B cell (primary cell): ENCODE results near the gene ATP6V1G2. TPM values are rescaled to one million over a fixed set of nuclear protein-coding genes. Genes with fewer than 3 reads are reported as not detected.

Experiments
- ATAC-seq: fragments of 200-7000 bp; cut with Tn5 transposase; one replicate; pipeline ENCODE4 v1.10.0; 2021; ENCODE audit warnings: low read depth, mild to moderate bottlenecking, moderate number of reproducible peaks, moderate library complexity
- CTCF ChIA-PET: fragments of 350-600 bp; sonication (Branson Sonifier 250); formaldehyde crosslinking; loops from one replicate; lab custom pipeline; 2021; ENCODE audit warnings: antibody characterized with exemption, inconsistent platforms; lab: Charles Lee
- POLR2A ChIA-PET: fragments of 350-600 bp; sonication (Branson Sonifier 250); formaldehyde crosslinking; loops from one replicate; lab custom pipeline; 2021; ENCODE audit warnings: antibody characterized with exemption; lab: Charles Lee
- DNase-seq: peaks from one replicate; pipeline ENCODE4 v3.0.0; 2013
- H2AFZ ChIP-seq: 2 replicates; pipeline ENCODE4 v1.6.1; 2012; ENCODE audit warnings: mild to moderate bottlenecking, low read depth, low read length; ENCODE audit not compliant: insufficient read depth, poor library complexity, severe bottlenecking
- H3K27ac ChIP-seq, 2 donors: 1 replicate in 1 of 2; 2 replicates in 1 of 2; pipeline ENCODE4 v1.5.1; 2012 to 2013; ENCODE audit warnings: low read length in 2 of 2, mild to moderate bottlenecking in 2 of 2, moderate library complexity in 1 of 2
- H3K27me3 ChIP-seq, 4 experiments: fragments of 200-600 bp in 1 of 4; sonication (generic) in 1 of 4; replicated peaks in 1 of 4; 1 replicate in 2 of 4; 2 replicates in 2 of 4; pipeline versions ENCODE4 v1.6.1 to v1.7.0; 2013 to 2016; ENCODE audit warnings: low read length in 3 of 4, mild to moderate bottlenecking in 2 of 4, mixed read lengths in 1 of 4, moderate library complexity in 1 of 4; ENCODE audit not compliant: insufficient read depth in 4 of 4, control insufficient read depth in 3 of 4; ENCODE audit errors: control extremely low read depth in 1 of 4
- H3K36me3 ChIP-seq, 2 experiments: replicated peaks in 1 of 2; 1 replicate in 1 of 2; 2 replicates in 1 of 2; pipeline versions ENCODE4 v1.6.1 to v1.7.1; 2013; ENCODE audit warnings: low read length in 1 of 2; ENCODE audit not compliant: insufficient read depth in 2 of 2, control insufficient read depth in 1 of 2; ENCODE audit errors: control extremely low read depth in 1 of 2, extremely low read depth in 1 of 2
- H3K4me1 ChIP-seq, 2 donors: fragments of 200-600 bp in 1 of 2; sonication (generic) in 1 of 2; 1 replicate in 1 of 2; 2 replicates in 1 of 2; pipeline versions ENCODE4 v1.5.1 to v1.6.1; 2013 to 2017; ENCODE audit warnings: low read length in 2 of 2; ENCODE audit not compliant: control insufficient read depth in 2 of 2, insufficient read depth in 2 of 2
- H3K4me2 ChIP-seq: replicated peaks from 2 replicates; pipeline ENCODE3; 2012; ENCODE audit warnings: mild to moderate bottlenecking, low read depth, low read length; ENCODE audit not compliant: poor library complexity, severe bottlenecking
- H3K4me3 ChIP-seq, 5 experiments: fragments of 200-600 bp in 1 of 5; sonication (generic) in 1 of 5; 1 replicate in 3 of 5; 2 replicates in 2 of 5; pipeline versions ENCODE4 v1.5.1 to v1.7.0; 2011 to 2016; ENCODE audit warnings: low read length in 4 of 5, mild to moderate bottlenecking in 4 of 5, low read depth in 2 of 5, control low read depth in 1 of 5, moderate library complexity in 1 of 5; ENCODE audit not compliant: insufficient read depth in 1 of 5; ENCODE audit errors: control extremely low read depth in 1 of 5, extremely low read depth in 1 of 5
- H3K79me2 ChIP-seq: fragments of 200-600 bp; sonication (generic); one replicate; pipeline ENCODE4 v1.6.0; 2016; ENCODE audit warnings: low read length; ENCODE audit not compliant: control insufficient read depth, insufficient read depth
- H3K9ac ChIP-seq: fragments of 200-600 bp; sonication (generic); 2 replicates; pipeline ENCODE4 v1.6.1; 2017; ENCODE audit warnings: mild to moderate bottlenecking, low read length, moderate library complexity
- H3K9me3 ChIP-seq, 3 donors: one replicate each; pipeline versions ENCODE4 v1.6.1 to v1.7.1; 2013; ENCODE audit warnings: low read length in 2 of 3; ENCODE audit not compliant: control insufficient read depth in 2 of 3, insufficient read depth in 1 of 3; ENCODE audit errors: control extremely low read depth in 1 of 3
- H4K20me1 ChIP-seq: 2 replicates; pipeline ENCODE4 v1.6.0; 2012; ENCODE audit warnings: mild to moderate bottlenecking, low read length; ENCODE audit not compliant: insufficient read depth, control insufficient read depth, poor library complexity, severe bottlenecking
- H3K27ac Mint-ChIP-seq: one replicate; pipeline ENCODE4 v1.8.0; 2021; ENCODE audit warnings: mixed read lengths
- H3K27me3 Mint-ChIP-seq: one replicate; pipeline ENCODE4 v1.8.0; 2021; ENCODE audit warnings: mixed read lengths
- H3K4me1 Mint-ChIP-seq: one replicate; pipeline ENCODE4 v1.8.0; 2021; ENCODE audit warnings: mixed read lengths
- H3K4me3 Mint-ChIP-seq: one replicate; pipeline ENCODE4 v1.8.0; 2021; ENCODE audit warnings: mixed read lengths
- H3K9me3 Mint-ChIP-seq: one replicate; pipeline ENCODE4 v1.8.0; 2022; ENCODE audit warnings: mixed read lengths; ENCODE audit not compliant: insufficient read depth
- CTCF ChIP-seq: fragments of 200-600 bp; IDR thresholded peaks from one replicate; pipeline ENCODE4 v1.8.0; 2022; ENCODE audit warnings: antibody characterized with exemption, mild to moderate bottlenecking
- EZH2 ChIP-seq: IDR thresholded peaks from 2 replicates; pipeline ENCODE4 v1.6.1; 2012; ENCODE audit warnings: borderline replicate concordance, low read depth, mild to moderate bottlenecking, moderate library complexity, low read length; ENCODE audit not compliant: insufficient read depth, poor library complexity, severe bottlenecking
- WGBS: methylation state at CpG from one replicate; pipeline ENCODE4 v1.1.5; 2013; ENCODE audit warnings: missing lambda C conversion rate; ENCODE audit not compliant: insufficient coverage; 5-methylcytosine and 5-hydroxymethylcytosine counted together
- intact Hi-C: fragments of 100-400 bp; cut with micrococcal nuclease; formaldehyde crosslinking; loops from one replicate; pipeline ENCODE4 v1.10.0; 2022
- polyA plus RNA-seq: library from polyadenylated mRNA; depleted of rRNA; stranded (reverse); fragments of >200 nt; gene quantifications from 2 replicates; pipeline ENCODE4 v1.2.3, GENCODE V29; 2012
- total RNA-seq, 2 donors: library from RNA; stranded (reverse); fragments of 120-200 nt in 1 of 2; gene quantifications; 1 replicate in 1 of 2; 2 replicates in 1 of 2; pipeline versions ENCODE4 v1.2.3 to v1.2.4, GENCODE V29; 2013 to 2022

Gene ATP6V1G2
- total and polyA plus RNA-seq, 2 donors (not counting 1 experiment from before 2014, with no cell fraction given), result 3.3 to 4.5 TPM

GRCh38 chr6:31541658-31542521 is 4.5 kb downstream of the ATP6V1G2 start, which contains the start of gene DDX39B:
TSS of gene DDX39B (minus strand) at chr6:31542003. CDS start at chr6:31540532, 1,471 bp downstream.
- POLR2A ChIA-PET, result interaction anchor here (0.6 to 2.8 kb wide), 22 partner anchors 9 to 1994 kb away, joined by 3 to 34 read pairs (median 4); partner anchors contain the start of genes BAG6, DXO, GPANK1 and LTB
- peak within 1 kb of the TSS; percentile 93 for H3K27ac Mint-ChIP-seq
- peaks cover 50% of the 10 kb centered on the region for H3K4me1 Mint-ChIP-seq
- H3K79me2 ChIP-seq, result peaks cover 43% of the 10 kb centered on the region
- H3K36me3 ChIP-seq, result peaks cover 0 to 37% of the 10 kb centered on the region in 2 experiments
- H3K27ac ChIP-seq, result peak within 1 kb of the TSS; percentile 97 to 99
- no peaks in the 10 kb centered on the region for H3K27me3 Mint-ChIP-seq
- TF ChIP-seq CTCF (no peak), EZH2 (no peak)
- H3K9me3 ChIP-seq, result no peaks in the 10 kb centered on the region
- no peaks in the 10 kb centered on the region for H3K27me3 ChIP-seq
- H4K20me1 ChIP-seq, result peaks cover 35% of the 10 kb centered on the region
- H3K4me2 ChIP-seq, result peak within 1 kb of the TSS; percentile 79
- H3K4me3 Mint-ChIP-seq, result peak within 1 kb of the TSS; percentile 99
- H2AFZ ChIP-seq, result peak within 1 kb of the TSS; percentile 79
- peak within 1 kb of the TSS; percentile 79 to 100 (median 97) for H3K4me3 ChIP-seq
- H3K4me1 ChIP-seq, result peaks cover 37 to 43% of the 10 kb centered on the region in 2 donors
- CTCF ChIA-PET, result interaction anchor here (0.6 to 3.5 kb wide), 19 partner anchors 9 to 289 kb away, joined by 3 to 33 read pairs (median 5); partner anchors contain the start of genes LST1, LTB, MCCD1 and MICB
- intact Hi-C loops, result loop anchor here (1.0 to 5.0 kb wide), 7 partner anchors 44 to 417 kb away; partner anchors contain the start of genes CLIC1, MICB, PRRC2A and SKIC2
- H3K9ac ChIP-seq, result peak within 1 kb of the TSS; percentile 93
- ATAC-seq, result peak; percentile 72
- peak; percentile 97 for DNase-seq
- WGBS, result under 1% methylated on average over 40 of the region's 43 CpGs
- no peaks in the 10 kb centered on the region for H3K9me3 Mint-ChIP-seq
